Gastroesophageal sphincter (tissue), 3 donors: ENCODE measurements around the gene KIF26B.

Source experiments
- EP300 ChIP-seq: sonication (generic); formaldehyde crosslinking; IDR thresholded peaks from one replicate; pipeline ENCODE4 v1.6.1; 2017; ENCODE audit warnings: antibody characterized with exemption, mild to moderate bottlenecking
- POLR2A ChIP-seq, 2 donors: fragments of 450-650 bp; IDR thresholded peaks; one replicate each; pipeline ENCODE4 v1.6.1; 2017; ENCODE audit warnings: antibody characterized with exemption in 2 of 2, mild to moderate bottlenecking in 2 of 2, moderate library complexity in 1 of 2
- POLR2AphosphoS5 ChIP-seq: sonication (generic); formaldehyde crosslinking; IDR thresholded peaks from one replicate; pipeline ENCODE4 v1.6.1; 2017; ENCODE audit warnings: antibody characterized with exemption
- TF ChIP-seq, protein P1 (sequence below), 4 experiments: fragments of 200-600 bp in 2 of 4; fragments of 450-650 bp in 2 of 4; sonication (generic) in 1 of 4; IDR thresholded peaks; one replicate each; pipeline ENCODE4 v1.5.1; 2017 to 2019; ENCODE audit warnings: antibody characterized with exemption in 4 of 4, mild to moderate bottlenecking in 2 of 4, moderate library complexity in 2 of 4

DNA sequence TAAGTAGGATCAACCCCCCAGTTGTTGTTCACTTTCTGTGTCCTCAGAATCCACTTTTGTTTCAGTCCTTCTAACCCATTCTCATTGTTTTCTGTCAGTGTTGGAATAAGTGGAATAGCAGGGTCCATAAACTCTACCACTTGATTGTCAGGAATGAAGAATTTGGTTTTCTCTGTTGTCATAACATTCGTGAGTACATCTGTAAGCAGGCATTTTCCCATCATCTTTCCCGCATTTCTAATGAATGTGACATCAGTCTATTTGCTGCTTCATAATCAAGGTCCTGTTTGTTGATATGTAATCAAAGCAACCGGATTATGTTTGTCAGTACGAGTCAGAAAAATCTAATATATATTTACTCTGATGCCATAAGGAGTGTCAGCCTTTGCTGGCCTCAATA, 147.1 kb downstream of the KIF26B start:
- TF ChIP-seq, protein P1, sequence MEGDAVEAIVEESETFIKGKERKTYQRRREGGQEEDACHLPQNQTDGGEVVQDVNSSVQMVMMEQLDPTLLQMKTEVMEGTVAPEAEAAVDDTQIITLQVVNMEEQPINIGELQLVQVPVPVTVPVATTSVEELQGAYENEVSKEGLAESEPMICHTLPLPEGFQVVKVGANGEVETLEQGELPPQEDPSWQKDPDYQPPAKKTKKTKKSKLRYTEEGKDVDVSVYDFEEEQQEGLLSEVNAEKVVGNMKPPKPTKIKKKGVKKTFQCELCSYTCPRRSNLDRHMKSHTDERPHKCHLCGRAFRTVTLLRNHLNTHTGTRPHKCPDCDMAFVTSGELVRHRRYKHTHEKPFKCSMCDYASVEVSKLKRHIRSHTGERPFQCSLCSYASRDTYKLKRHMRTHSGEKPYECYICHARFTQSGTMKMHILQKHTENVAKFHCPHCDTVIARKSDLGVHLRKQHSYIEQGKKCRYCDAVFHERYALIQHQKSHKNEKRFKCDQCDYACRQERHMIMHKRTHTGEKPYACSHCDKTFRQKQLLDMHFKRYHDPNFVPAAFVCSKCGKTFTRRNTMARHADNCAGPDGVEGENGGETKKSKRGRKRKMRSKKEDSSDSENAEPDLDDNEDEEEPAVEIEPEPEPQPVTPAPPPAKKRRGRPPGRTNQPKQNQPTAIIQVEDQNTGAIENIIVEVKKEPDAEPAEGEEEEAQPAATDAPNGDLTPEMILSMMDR (IDR thresholded peaks at IDR 0.05) = no peak
- TF ChIP-seq POLR2AphosphoS5 (no peak), EP300 (no peak), POLR2A (IDR thresholded peaks at IDR 0.05) (no peak)
